HUES48 (cell line): Measurements from ENCODE around the gene AKAP6.

ENCODE experiments used
- H3K27ac ChIP-seq: one replicate; pipeline ENCODE4 v1.7.0; 2013; ENCODE audit warnings: low read depth, low read length, inconsistent platforms
- H3K27me3 ChIP-seq: 2 replicates; pipeline ENCODE4 v1.6.1; 2013; ENCODE audit warnings: mild to moderate bottlenecking, low read length; ENCODE audit not compliant: control insufficient read depth, insufficient read depth
- H3K36me3 ChIP-seq: 2 replicates; pipeline ENCODE4 v1.6.1; 2013; ENCODE audit warnings: low read length; ENCODE audit not compliant: control insufficient read depth, insufficient read depth
- H3K4me1 ChIP-seq: 2 replicates; pipeline ENCODE4 v1.6.1; 2013; ENCODE audit warnings: mild to moderate bottlenecking, low read length; ENCODE audit not compliant: control insufficient read depth, insufficient read depth
- H3K4me3 ChIP-seq: 2 replicates; pipeline ENCODE4 v1.5.1; 2013; ENCODE audit warnings: mild to moderate bottlenecking, low read depth, low read length
- H3K9ac ChIP-seq: 2 replicates; pipeline ENCODE4 v1.6.1; 2013; ENCODE audit warnings: mild to moderate bottlenecking, low read depth, low read length, moderate library complexity
- H3K9me3 ChIP-seq: 2 replicates; pipeline ENCODE4 v1.6.1; 2013; ENCODE audit warnings: low read length; ENCODE audit not compliant: control insufficient read depth, insufficient read depth

AKAP6 gene

DNA sequence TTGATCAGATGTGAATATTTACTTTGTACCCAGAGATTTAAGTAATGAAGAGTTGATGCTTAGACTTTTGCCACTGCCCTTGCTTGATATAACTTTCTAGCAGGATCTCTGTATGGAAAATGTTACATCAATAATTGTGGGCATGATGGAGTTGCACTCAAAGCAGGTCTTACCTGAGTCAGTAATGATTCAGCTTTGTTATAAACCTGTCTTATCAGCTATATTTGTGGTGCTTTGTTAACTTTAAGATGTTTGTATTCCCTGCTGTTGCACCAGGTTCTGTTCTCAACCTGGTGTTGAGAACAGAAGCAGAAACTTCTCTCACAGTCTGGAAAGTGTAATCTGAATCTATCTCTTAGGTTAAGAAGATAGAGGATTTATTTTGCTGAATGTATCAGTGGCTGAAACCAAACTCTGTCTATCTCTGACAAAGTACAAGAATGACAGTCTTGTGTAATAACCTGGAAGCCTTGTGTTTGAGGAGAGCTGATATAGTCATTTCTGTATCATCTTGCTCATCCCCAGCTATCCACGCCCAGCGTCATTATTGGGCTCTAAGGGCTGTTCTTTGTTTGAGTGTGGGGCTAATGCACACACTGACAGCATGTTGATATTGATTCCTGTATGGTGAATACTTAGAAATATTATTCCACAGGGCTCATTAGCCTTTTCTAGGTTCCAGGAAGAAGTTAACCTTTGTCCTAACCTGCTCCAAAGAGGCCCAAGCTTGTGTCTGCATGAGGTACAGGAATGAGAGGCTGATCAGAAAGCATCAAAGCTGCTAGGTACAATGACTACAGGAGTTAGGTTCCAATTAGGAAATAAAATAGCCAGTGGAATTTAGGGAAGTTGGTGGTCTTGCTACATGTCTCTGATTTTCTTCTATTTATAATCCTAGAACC is 3.6 kb downstream of the AKAP6 start:
- Histone ChIP-seq H3K4me1 (peaks cover 19% of the 10 kb centered on the region), H3K9ac (no peak overlapping the region), H3K9me3 (no peaks in the 10 kb centered on the region), H3K4me3 (no peak overlapping the region), H3K27me3 (no peaks in the 10 kb centered on the region), H3K36me3 (no peaks in the 10 kb centered on the region), H3K27ac (no peak overlapping the region)

GRCh38 chr14:32336702-32337101 is 7.6 kb downstream of the AKAP6 start:
- no peaks in the 10 kb centered on the region for H3K36me3 ChIP-seq
- H3K4me3 ChIP-seq: no peak overlapping the region
- H3K9me3 ChIP-seq: no peaks in the 10 kb centered on the region
- H3K4me1 ChIP-seq: peaks cover 9% of the 10 kb centered on the region; the same call in 1 of the 2 replicates
- H3K27ac ChIP-seq: no peak overlapping the region
- no peaks in the 10 kb centered on the region for H3K27me3 ChIP-seq
- no peak overlapping the region for H3K9ac ChIP-seq

DNA sequence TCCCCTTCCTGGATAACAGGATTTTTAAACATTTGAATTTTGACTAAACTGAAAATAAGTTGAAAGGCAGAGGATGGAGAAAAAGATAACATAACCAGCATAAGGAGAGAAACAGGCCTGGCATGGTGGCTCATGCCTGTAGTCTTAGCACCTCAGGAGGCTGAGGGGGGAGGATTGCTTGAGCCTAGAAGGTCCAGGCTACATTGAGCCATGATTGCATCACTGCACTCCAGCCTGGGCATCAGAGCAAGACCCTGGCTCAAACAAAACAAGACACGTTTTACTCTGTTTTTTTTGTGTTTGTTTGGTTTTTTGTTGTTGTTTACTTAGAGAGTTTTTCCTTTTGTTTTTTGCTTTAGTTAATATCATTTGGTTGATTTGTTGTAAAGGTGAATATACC is 8.7 kb downstream of the AKAP6 start:
- H3K36me3 ChIP-seq: no peaks in the 10 kb centered on the region

GRCh38 chr14:32339188-32339587 is 10.1 kb downstream of the AKAP6 start:
- Histone ChIP-seq H3K36me3 (no peaks in the 10 kb centered on the region), H3K27ac (no peak overlapping the region), H3K27me3 (no peaks in the 10 kb centered on the region), H3K4me3 (no peak overlapping the region), H3K4me1 (peaks cover 20% of the 10 kb centered on the region), H3K9ac (no peak overlapping the region), H3K9me3 (no peaks in the 10 kb centered on the region)

More for the DNA sequence above, 8.7 kb downstream of the AKAP6 start:
- Histone ChIP-seq H3K27me3 (no peaks in the 10 kb centered on the region), H3K4me3 (no peak overlapping the region), H3K9me3 (no peaks in the 10 kb centered on the region), H3K9ac (no peak overlapping the region), H3K27ac (no peak overlapping the region), H3K4me1 (peaks cover 14% of the 10 kb centered on the region)

DNA sequence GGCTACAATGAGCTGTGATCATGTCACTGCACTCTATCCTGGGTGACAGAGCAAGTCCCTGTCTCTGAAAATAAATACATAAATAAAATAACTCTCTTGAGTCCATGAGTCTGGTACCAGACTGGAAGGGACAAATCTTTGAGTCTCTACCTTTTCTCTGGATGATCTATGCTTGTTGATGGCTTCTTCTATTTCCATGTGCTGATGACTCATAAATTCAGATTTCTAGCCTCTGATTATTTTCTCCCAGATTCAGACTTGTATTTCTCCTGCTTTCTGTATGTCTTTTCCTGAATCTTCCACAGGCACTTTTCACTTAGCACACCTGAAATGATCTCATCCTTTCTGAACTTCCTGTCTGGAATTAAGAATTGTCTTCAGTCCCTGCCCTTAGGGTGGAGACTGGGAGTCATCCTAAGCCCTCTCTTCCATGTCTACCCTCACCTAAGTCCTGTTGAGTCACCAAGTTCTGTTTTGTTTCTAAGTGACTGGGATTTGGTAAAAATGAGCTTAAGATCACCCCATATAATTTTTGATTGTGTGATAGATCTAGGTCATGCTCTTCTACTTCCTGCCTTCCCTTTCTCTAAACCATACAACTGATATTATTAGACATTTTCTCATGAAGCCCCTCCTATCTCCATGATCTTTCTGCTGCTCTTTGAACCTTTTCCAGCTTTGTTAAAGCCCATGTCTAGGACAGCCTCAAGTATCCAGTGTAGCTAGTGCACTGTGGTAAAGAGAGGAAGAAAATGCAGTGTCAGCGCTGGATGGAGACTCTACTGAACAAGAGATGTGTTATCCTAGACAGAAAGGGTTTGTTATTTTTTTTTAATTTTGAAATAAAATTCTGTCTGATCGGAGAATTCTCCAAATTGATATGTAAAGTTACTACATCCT is 13.1 kb downstream of the AKAP6 start:
- Histone ChIP-seq H3K9ac (no peak overlapping the region), H3K36me3 (no peaks in the 10 kb centered on the region), H3K4me3 (no peak overlapping the region), H3K27me3 (no peaks in the 10 kb centered on the region), H3K4me1 (peaks cover 11% of the 10 kb centered on the region), H3K27ac (no peak overlapping the region), H3K9me3 (no peaks in the 10 kb centered on the region)

DNA sequence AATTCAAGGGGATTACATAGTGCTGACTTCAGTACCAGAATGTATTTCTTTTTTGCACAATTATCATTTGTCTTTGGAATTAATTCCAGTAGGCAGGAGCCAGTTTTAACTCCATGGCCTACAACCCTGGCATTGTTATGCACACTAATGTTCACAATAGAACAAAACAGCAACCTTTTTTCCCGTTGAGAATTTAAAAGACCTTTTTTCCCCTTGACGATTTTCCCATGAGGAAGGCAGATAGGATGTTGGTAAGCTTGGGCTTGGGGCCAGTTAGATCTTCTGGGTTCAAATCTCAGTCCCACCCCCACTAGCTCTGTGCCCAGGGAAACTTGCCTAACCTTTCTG is 13.7 kb downstream of the AKAP6 start:
- H3K9ac ChIP-seq: no peak overlapping the region
- no peak overlapping the region for H3K4me3 ChIP-seq
- H3K4me1 ChIP-seq: peaks cover 11% of the 10 kb centered on the region
- H3K36me3 ChIP-seq: no peaks in the 10 kb centered on the region
- peak overlapping the region; percentile 32 for H3K27ac ChIP-seq
- H3K9me3 ChIP-seq: no peaks in the 10 kb centered on the region
- H3K27me3 ChIP-seq: no peaks in the 10 kb centered on the region

DNA sequence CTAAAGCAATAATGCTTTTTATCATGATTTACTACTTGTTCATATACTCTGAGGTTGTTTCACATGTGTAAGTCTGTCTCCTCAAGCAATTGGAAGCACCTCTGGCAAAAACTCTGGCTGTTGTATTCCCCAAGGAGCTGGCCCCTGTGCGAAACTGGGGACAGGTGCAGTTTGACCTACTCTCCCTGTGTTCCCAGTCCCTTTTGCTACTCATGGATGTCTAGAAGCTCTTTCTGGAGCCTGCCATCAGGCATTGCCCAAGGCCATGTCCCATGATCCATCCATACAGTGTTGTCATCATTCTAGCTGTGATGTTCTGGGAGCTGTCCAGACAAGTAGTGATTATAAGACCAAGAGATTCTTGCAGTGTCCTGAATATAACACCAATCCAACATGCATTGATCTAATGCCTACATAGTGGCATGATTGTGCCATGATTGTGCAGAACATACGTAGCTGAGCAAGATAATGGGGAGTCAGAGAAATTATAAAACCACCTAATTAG is 14.9 kb downstream of the AKAP6 start:
- no peak overlapping the region for H3K9ac ChIP-seq
- H3K4me1 ChIP-seq: peaks cover 11% of the 10 kb centered on the region
- H3K9me3 ChIP-seq: no peaks in the 10 kb centered on the region
- no peaks in the 10 kb centered on the region for H3K36me3 ChIP-seq
- no peak overlapping the region for H3K4me3 ChIP-seq
- no peak overlapping the region for H3K27ac ChIP-seq
- H3K27me3 ChIP-seq: no peaks in the 10 kb centered on the region

GRCh38 chr14:32345311-32345791 is 16.3 kb downstream of the AKAP6 start:
- Histone ChIP-seq H3K9me3 (no peaks in the 10 kb centered on the region), H3K36me3 (no peaks in the 10 kb centered on the region), H3K27ac (no peak overlapping the region), H3K9ac (no peak overlapping the region), H3K27me3 (no peaks in the 10 kb centered on the region), H3K4me1 (peaks cover 11% of the 10 kb centered on the region), H3K4me3 (no peak overlapping the region)

GRCh38 chr14:32349322-32349721 is 20.2 kb downstream of the AKAP6 start:
- no peaks in the 10 kb centered on the region for H3K27me3 ChIP-seq
- H3K4me1 ChIP-seq: no peaks in the 10 kb centered on the region
- no peak overlapping the region for H3K4me3 ChIP-seq
- no peaks in the 10 kb centered on the region for H3K36me3 ChIP-seq
- H3K9me3 ChIP-seq: no peaks in the 10 kb centered on the region
- H3K27ac ChIP-seq: no peak overlapping the region
- H3K9ac ChIP-seq: no peak overlapping the region

GRCh38 chr14:32350020-32350419 is 20.9 kb downstream of the AKAP6 start:
- H3K27ac ChIP-seq: no peak overlapping the region
- no peak overlapping the region for H3K4me3 ChIP-seq
- no peaks in the 10 kb centered on the region for H3K9me3 ChIP-seq
- H3K4me1 ChIP-seq: no peaks in the 10 kb centered on the region
- no peak overlapping the region for H3K9ac ChIP-seq
- no peaks in the 10 kb centered on the region for H3K36me3 ChIP-seq
- no peaks in the 10 kb centered on the region for H3K27me3 ChIP-seq

GRCh38 chr14:32352631-32353030 is 23.5 kb downstream of the AKAP6 start:
- H3K36me3 ChIP-seq: no peaks in the 10 kb centered on the region
- H3K27ac ChIP-seq: no peak overlapping the region
- no peak overlapping the region for H3K9ac ChIP-seq
- no peak overlapping the region for H3K4me3 ChIP-seq
- H3K4me1 ChIP-seq: no peaks in the 10 kb centered on the region
- H3K27me3 ChIP-seq: no peaks in the 10 kb centered on the region
- no peaks in the 10 kb centered on the region for H3K9me3 ChIP-seq
